CD4-positive, alpha-beta T cell treated with Interferon alpha-2 for 1 hour (primary cell): ENCODE results near the gene CDR2L.
"Not testable (repeated sequence)": the region's sequence is repeated elsewhere in the genome, so short reads cannot be mapped to it uniquely, and the experiment has no call there.

Source experiments
- DNase-seq, 2 donors: peaks; one replicate each; pipeline ENCODE4 v3.0.0-alpha.2; 2020 to 2022

CDR2L gene

GRCh38 chr17:74981979-74982662, 5.3 kb upstream of the CDR2L start:
- DNase-seq, result peak; percentile 74 to 86

GRCh38 chr17:74982663-74983313, 4.6 kb upstream of the CDR2L start:
- not testable (repeated sequence) for DNase-seq

- no peak for DNase-seq
These were observed 1.2 kb upstream of the CDR2L start for GRCh38 chr17:74986206-74986576.

- DNase-seq, result no peak
These were observed 678 bp downstream of the CDR2L start for GRCh38 chr17:74987909-74988711.

- DNase-seq, result no peak
These were observed 3.2 kb downstream of the CDR2L start for GRCh38 chr17:74990581-74991105.

- DNase-seq, result no peak
These were observed 4.8 kb downstream of the CDR2L start for GRCh38 chr17:74992223-74992622.

GRCh38 chr17:74994440-74994839, 7.0 kb downstream of the CDR2L start:
- no peak for DNase-seq

- no peak for DNase-seq
These were observed 8.4 kb downstream of the CDR2L start for GRCh38 chr17:74995847-74996246.

GRCh38 chr17:74998783-74999182, 11.4 kb downstream of the CDR2L start:
- DNase-seq, result no peak

- no peak for DNase-seq
These were observed 12.1 kb downstream of the CDR2L start for GRCh38 chr17:74999523-74999922.

- DNase-seq, result no peak
These were observed 14.7 kb downstream of the CDR2L start for GRCh38 chr17:75001915-75002843.

GRCh38 chr17:75003070-75003956, 15.9 kb downstream of the CDR2L start:
- DNase-seq, result no peak

- no peak for DNase-seq
These were observed 16.5 kb downstream of the CDR2L start for GRCh38 chr17:75003957-75004355.

GRCh38 chr17:75004371-75004770, 16.9 kb downstream of the CDR2L start:
- DNase-seq, result no peak

- no peak for DNase-seq
These were observed 17.9 kb downstream of the CDR2L start for GRCh38 chr17:75005291-75005690.

GRCh38 chr17:75006084-75006483, 18.7 kb downstream of the CDR2L start:
- not testable (repeated sequence) for DNase-seq

GRCh38 chr17:75006653-75007052, 19.2 kb downstream of the CDR2L start:
- no peak for DNase-seq

GRCh38 chr17:75008373-75008772, 20.9 kb downstream of the CDR2L start:
- DNase-seq, result no peak

- no peak for DNase-seq
These were observed 21.8 kb downstream of the CDR2L start for GRCh38 chr17:75009139-75009724.

- no peak for DNase-seq
These were observed 23.4 kb downstream of the CDR2L start for GRCh38 chr17:75010683-75011400.
